ENCODE data around the gene MROH7.
A peak's percentile ranks its signal among the peaks of the same experiment; 100 is the strongest.

Gene MROH7

DNA sequence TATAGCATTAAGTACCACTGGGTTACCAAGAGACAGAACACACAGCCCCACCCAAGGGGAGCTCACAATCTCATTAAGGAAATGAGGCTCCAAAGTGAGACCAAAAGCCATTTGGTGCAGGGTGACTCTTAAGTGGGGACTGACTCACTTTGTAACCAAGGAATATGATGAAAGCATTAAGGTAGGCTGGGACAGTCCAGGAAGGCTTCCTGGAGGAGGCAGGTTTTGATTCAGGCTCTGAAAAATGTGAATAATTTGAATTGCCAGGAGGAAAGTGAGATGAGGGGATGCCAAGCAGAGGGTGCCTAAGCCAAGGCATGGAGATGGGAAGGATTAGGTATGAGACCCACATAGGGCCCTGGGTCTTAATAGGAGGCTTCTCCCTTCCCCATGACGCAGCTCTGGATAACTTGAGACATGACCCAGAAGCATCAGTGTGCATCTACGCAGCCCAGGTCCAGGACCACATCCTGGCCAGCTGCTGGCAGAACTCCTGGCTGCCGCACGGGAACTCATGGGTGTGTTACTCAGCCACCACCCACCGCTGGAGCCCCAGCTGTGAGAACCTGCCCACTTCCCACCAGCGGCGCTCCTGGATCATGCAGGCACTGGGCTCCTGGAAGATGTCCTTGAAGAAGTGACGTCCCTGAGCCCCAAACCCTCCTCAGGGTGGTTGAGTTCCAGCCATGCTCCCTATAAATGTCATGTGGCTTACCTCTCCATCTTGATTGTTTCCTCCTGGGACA, 68.1 kb downstream of the MROH7 start:
- TF ChIP-seq ZNF274 (IDR thresholded peaks at IDR 0.05; ENCODE audit: low read depth, low read length): no peak
- H3K4me3 ChIP-seq (ENCODE audit: low read length): no peak overlapping the region

GRCh38 chr1:54710434-54710833, 68.8 kb downstream of the MROH7 start:
- TF ChIP-seq ZNF274 (IDR thresholded peaks at IDR 0.05; ENCODE audit: low read depth, low read length): no peak
- H3K4me3 ChIP-seq (ENCODE audit: low read length): no peak overlapping the region

GRCh38 chr1:54710841-54711240, 69.3 kb downstream of the MROH7 start:
- H3K4me3 ChIP-seq (ENCODE audit: low read length): no peak overlapping the region
- no peak for TF ChIP-seq ZNF274 (IDR thresholded peaks at IDR 0.05; ENCODE audit: low read depth, low read length)

GRCh38 chr1:54711536-54711935, 70.0 kb downstream of the MROH7 start:
- no peak for TF ChIP-seq ZNF274 (IDR thresholded peaks at IDR 0.05; ENCODE audit: low read depth, low read length)
- H3K4me3 ChIP-seq (ENCODE audit: low read length): no peak overlapping the region

DNA sequence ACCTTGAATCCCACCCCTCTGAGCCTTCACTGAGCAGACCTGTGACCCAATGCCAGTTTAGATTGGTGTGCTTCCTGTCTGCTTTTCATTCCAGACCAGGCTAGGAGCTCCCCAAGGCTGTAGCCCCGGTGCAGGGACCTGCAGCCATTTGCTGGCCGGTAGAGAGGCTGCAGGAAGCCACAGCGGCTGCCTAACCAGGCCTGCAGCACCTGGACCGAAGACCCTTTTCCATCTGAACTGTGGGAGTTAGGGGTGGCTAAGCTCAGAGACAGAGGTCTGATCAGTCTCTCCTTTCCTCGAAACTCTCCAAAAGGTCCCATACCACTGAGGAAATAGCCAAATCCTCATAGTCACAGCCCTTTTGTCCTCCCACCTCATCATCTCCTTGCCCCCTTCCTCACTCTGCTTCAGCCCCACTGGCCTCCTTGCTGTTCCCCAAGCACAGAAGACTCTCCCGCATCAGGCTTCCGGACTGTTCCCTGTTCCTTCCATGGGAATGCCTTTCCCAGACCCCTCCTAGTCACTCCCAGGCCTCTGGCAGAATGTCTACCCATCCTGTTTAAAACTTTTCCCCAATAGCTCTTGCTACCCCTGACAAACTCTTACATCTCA, 73.4 kb downstream of the MROH7 start:
- TF ChIP-seq ZNF274 (IDR thresholded peaks at IDR 0.05; ENCODE audit: low read depth, low read length): no peak
- peak overlapping the region; percentile 12; the same call in 1 of the 2 replicates for H3K4me3 ChIP-seq (ENCODE audit: low read length)

- peak within 1 kb of the TSS; percentile 99 for H3K4me3 ChIP-seq (ENCODE audit: low read length)
- no peak for TF ChIP-seq ZNF274 (IDR thresholded peaks at IDR 0.05; ENCODE audit: low read depth, low read length)
Observed at GRCh38 chr1:54715493-54716298, 74.1 kb downstream of the MROH7 start, which contains the start of gene TTC4. Gene TTC4 (plus strand): TSS chr1:54715861. CDS start chr1:54715909, 48 bp downstream.

DNA sequence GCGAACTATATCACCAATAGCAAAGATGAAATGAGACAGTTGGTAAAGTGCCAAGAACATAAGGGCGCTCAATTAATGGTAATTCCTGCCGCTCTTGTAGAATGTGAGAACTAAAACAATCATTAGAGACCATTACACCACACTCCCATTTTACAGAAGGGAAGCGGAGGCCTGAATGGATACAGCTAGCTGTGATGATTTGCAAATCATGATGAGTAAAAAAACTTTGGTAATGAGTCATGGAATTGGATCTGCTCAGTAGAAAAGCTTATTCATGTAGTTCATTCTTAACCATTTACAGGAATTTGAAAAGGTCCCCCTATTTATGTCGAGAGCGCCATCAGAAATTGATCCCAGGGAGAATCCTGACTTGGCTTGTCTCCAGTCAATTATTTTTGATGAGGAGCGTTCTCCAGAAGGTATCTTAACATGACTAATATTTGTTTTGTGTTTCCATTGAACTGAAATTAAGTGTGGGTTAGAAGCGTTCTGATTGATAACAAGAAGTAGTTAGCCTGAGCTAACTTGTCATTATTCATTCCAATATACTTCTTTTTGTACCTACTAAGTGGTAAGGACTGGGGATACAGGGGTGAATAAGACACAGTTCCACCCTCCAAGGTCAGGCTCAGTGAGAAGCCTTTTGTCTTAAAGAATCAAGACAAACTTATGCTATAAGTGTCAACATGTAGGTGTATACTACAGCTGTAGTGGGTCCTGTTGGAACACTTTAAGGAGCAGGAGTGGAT, 74.9 kb downstream of the MROH7 start:
- H3K4me3 ChIP-seq (ENCODE audit: low read length): peak overlapping the region; percentile 99
- no peak for TF ChIP-seq ZNF274 (IDR thresholded peaks at IDR 0.05; ENCODE audit: low read depth, low read length)

- no peak for TF ChIP-seq ZNF274 (IDR thresholded peaks at IDR 0.05; ENCODE audit: low read depth, low read length)
Observed at GRCh38 chr1:54721719-54722118, 80.1 kb downstream of the MROH7 start.

GRCh38 chr1:54723985-54724384, 82.4 kb downstream of the MROH7 start:
- no peak overlapping the region for H3K4me3 ChIP-seq (ENCODE audit: low read length)
- no peak for TF ChIP-seq ZNF274 (IDR thresholded peaks at IDR 0.05; ENCODE audit: low read depth, low read length)

More at GRCh38 chr1:54721719-54722118, 80.1 kb downstream of the MROH7 start:
- no peak overlapping the region for H3K4me3 ChIP-seq (ENCODE audit: low read length)

GRCh38 chr1:54724771-54725170, 83.2 kb downstream of the MROH7 start:
- TF ChIP-seq ZNF274 (IDR thresholded peaks at IDR 0.05; ENCODE audit: low read depth, low read length): no peak
- no peak overlapping the region for H3K4me3 ChIP-seq (ENCODE audit: low read length)

GRCh38 chr1:54728027-54728426, 86.4 kb downstream of the MROH7 start:
- no peak overlapping the region for H3K4me3 ChIP-seq (ENCODE audit: low read length)
- no peak for TF ChIP-seq ZNF274 (IDR thresholded peaks at IDR 0.05; ENCODE audit: low read depth, low read length)

DNA sequence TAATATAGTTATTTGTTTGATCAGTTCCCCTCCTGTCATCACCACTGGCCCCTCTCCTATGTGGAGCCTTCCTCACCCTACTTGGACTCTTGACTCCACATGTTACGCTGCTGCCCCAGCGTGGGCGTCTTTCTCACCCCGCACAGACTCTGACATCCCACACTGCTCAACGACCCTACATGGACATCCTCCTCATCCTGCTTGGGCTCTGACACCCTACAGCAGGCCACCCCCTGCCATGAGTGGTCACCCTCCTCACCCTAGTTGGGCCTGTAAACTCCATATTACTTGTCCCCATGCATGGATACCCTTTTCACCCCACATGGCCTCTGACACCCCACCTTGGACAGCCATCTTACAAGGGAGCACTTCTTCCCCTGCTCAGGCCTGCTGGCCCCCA, 95.1 kb downstream of the MROH7 start:
- TF ChIP-seq ZNF274 (IDR thresholded peaks at IDR 0.05; ENCODE audit: low read depth, low read length): no peak
- no peak overlapping the region for H3K4me3 ChIP-seq (ENCODE audit: low read length)

DNA sequence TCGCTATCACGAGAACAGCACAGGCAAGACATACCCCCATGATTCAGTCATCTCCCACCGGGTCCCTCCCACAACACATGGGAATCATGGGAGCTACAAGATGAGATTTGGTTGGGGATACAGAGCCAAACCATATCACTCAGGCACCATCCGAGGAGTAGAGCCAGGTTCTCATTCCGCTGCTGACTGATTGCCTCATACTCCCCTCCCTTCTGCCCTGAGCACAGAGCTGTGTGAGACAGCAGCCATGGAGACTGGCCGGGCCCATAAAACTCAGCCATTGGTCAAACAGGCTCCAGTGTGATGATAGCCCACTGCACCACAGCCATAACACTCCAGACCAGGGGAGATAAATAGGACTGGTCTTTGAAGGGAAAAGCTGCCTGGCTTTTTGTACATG, 96.7 kb downstream of the MROH7 start:
- H3K4me3 ChIP-seq (ENCODE audit: low read length): no peak overlapping the region
- no peak for TF ChIP-seq ZNF274 (IDR thresholded peaks at IDR 0.05; ENCODE audit: low read depth, low read length)

GRCh38 chr1:54741531-54741930, 99.9 kb downstream of the MROH7 start:
- H3K4me3 ChIP-seq (ENCODE audit: low read length): no peak overlapping the region

More at GRCh38 chr1:54741531-54741930, 99.9 kb downstream of the MROH7 start:
- no peak for TF ChIP-seq ZNF274 (IDR thresholded peaks at IDR 0.05; ENCODE audit: low read depth, low read length)
